Measurements from ENCODE around the gene ARFGAP2. TPM values are rescaled to one million over a fixed set of nuclear protein-coding genes. Genes with fewer than 3 reads are reported as not detected.
A peak's percentile ranks its signal among the peaks of the same experiment; 100 is the strongest.

Gene ARFGAP2
- total RNA-seq, 2 experiments from 2014 or later: 82.0 to 85.7 TPM

- Mint-ChIP-seq H3K4me1 (peaks cover 26% of the 10 kb centered on the region), H3K4me3 (no peak overlapping the region), H3K27me3 (no peaks in the 10 kb centered on the region), H3K36me3 (ENCODE audit: low read depth) (no peaks in the 10 kb centered on the region), H3K27ac (no peak overlapping the region), H3K9me3 (no peaks in the 10 kb centered on the region)
- ChIA-PET POLR2A (interaction anchor here (0.8 kb wide), 1 partner anchor 20 kb away, joined by 3 read pairs; no protein-coding TSS in a partner anchor), CTCF (interaction anchor here (0.6 to 2.9 kb wide), 32 partner anchors 8 to 675 kb away, joined by 3 to 23 read pairs (median 4); partner anchors contain the start of genes CSTPP1 and DDB2)
- peak; percentile 57 for DNase-seq
These were observed 23.4 kb downstream of the ARFGAP2 start for GRCh38 chr11:47152953-47153950.

- Mint-ChIP-seq H3K4me3 (no peak overlapping the region), H3K36me3 (ENCODE audit: low read depth) (no peaks in the 10 kb centered on the region), H3K9me3 (no peaks in the 10 kb centered on the region), H3K4me1 (peaks cover 26% of the 10 kb centered on the region), H3K27me3 (no peaks in the 10 kb centered on the region), H3K27ac (no peak overlapping the region)
- CTCF ChIA-PET: interaction anchor here (0.6 to 2.9 kb wide), 24 partner anchors 9 to 662 kb away, joined by 3 to 23 read pairs (median 6); partner anchors contain the start of genes CSTPP1 and DDB2
- DNase-seq: no peak
- POLR2A ChIA-PET: interaction anchor here (0.8 kb wide), 1 partner anchor 20 kb away, joined by 3 read pairs; no protein-coding TSS in a partner anchor
These were observed 24.3 kb downstream of the ARFGAP2 start for GRCh38 chr11:47152126-47152952.

- H3K36me3 Mint-ChIP-seq (ENCODE audit: low read depth): no peaks in the 10 kb centered on the region
- H3K9me3 Mint-ChIP-seq: no peaks in the 10 kb centered on the region
- H3K4me1 Mint-ChIP-seq: peaks cover 14% of the 10 kb centered on the region
- no peak for DNase-seq
- ChIA-PET POLR2A (interaction anchor here (1.0 kb wide), 1 partner anchor 11 kb away, joined by 3 read pairs; no protein-coding TSS in a partner anchor), CTCF (interaction anchor here (1.4 kb wide), 1 partner anchor 13 kb away, joined by 6 read pairs; no protein-coding TSS in a partner anchor)
- H3K4me3 Mint-ChIP-seq: no peak overlapping the region
- no peaks in the 10 kb centered on the region for H3K27me3 Mint-ChIP-seq
- H3K27ac Mint-ChIP-seq: no peak overlapping the region
These were observed 26.9 kb downstream of the ARFGAP2 start for GRCh38 chr11:47149782-47150181.

- Mint-ChIP-seq H3K27ac (no peak overlapping the region), H3K4me3 (no peak overlapping the region), H3K4me1 (peaks cover 7% of the 10 kb centered on the region), H3K27me3 (no peaks in the 10 kb centered on the region), H3K9me3 (no peaks in the 10 kb centered on the region), H3K36me3 (ENCODE audit: low read depth) (no peaks in the 10 kb centered on the region)
- POLR2A ChIA-PET: no interaction called here
- CTCF ChIA-PET: interaction anchor here (1.4 kb wide), 1 partner anchor 14 kb away, joined by 6 read pairs; no protein-coding TSS in a partner anchor
- DNase-seq: no peak
These were observed 27.7 kb downstream of the ARFGAP2 start for GRCh38 chr11:47148903-47149531.

GRCh38 chr11:47148270-47148669, 28.4 kb downstream of the ARFGAP2 start:
- no peak for DNase-seq
- H3K4me1 Mint-ChIP-seq: peaks cover 2% of the 10 kb centered on the region
- no peaks in the 10 kb centered on the region for H3K36me3 Mint-ChIP-seq (ENCODE audit: low read depth)
- H3K9me3 Mint-ChIP-seq: no peaks in the 10 kb centered on the region
- no peaks in the 10 kb centered on the region for H3K27me3 Mint-ChIP-seq
- POLR2A ChIA-PET: no interaction called here
- CTCF ChIA-PET: no interaction called here
- no peak overlapping the region for H3K27ac Mint-ChIP-seq
- no peak overlapping the region for H3K4me3 Mint-ChIP-seq

GRCh38 chr11:47147681-47148080, 29.0 kb downstream of the ARFGAP2 start:
- Mint-ChIP-seq H3K27ac (no peak overlapping the region), H3K4me3 (no peak overlapping the region), H3K36me3 (ENCODE audit: low read depth) (no peaks in the 10 kb centered on the region)

GRCh38 chr11:47147250-47147649, 29.4 kb downstream of the ARFGAP2 start:
- CTCF ChIA-PET: no interaction called here
- H3K4me3 Mint-ChIP-seq: no peak overlapping the region
- H3K9me3 Mint-ChIP-seq: no peaks in the 10 kb centered on the region
- H3K27me3 Mint-ChIP-seq: no peaks in the 10 kb centered on the region
- H3K4me1 Mint-ChIP-seq: no peaks in the 10 kb centered on the region
- no peaks in the 10 kb centered on the region for H3K36me3 Mint-ChIP-seq (ENCODE audit: low read depth)
- no peak for DNase-seq
- POLR2A ChIA-PET: no interaction called here
- no peak overlapping the region for H3K27ac Mint-ChIP-seq

More at GRCh38 chr11:47147681-47148080, 29.0 kb downstream of the ARFGAP2 start:
- Mint-ChIP-seq H3K4me1 (no peaks in the 10 kb centered on the region), H3K9me3 (no peaks in the 10 kb centered on the region), H3K27me3 (no peaks in the 10 kb centered on the region)
- POLR2A ChIA-PET: no interaction called here
- CTCF ChIA-PET: no interaction called here
- no peak for DNase-seq

- Mint-ChIP-seq H3K4me1 (no peaks in the 10 kb centered on the region), H3K27ac (no peak overlapping the region), H3K9me3 (no peaks in the 10 kb centered on the region), H3K36me3 (ENCODE audit: low read depth) (no peaks in the 10 kb centered on the region), H3K27me3 (no peaks in the 10 kb centered on the region), H3K4me3 (no peak overlapping the region)
- DNase-seq: no peak
- CTCF ChIA-PET: interaction anchor here (0.9 to 2.1 kb wide), 2 partner anchors 9 to 10 kb away, joined by 3 to 6 read pairs; no protein-coding TSS in a partner anchor
- POLR2A ChIA-PET: no interaction called here
These were observed 32.1 kb downstream of the ARFGAP2 start for GRCh38 chr11:47144541-47144940.

- H3K27ac Mint-ChIP-seq: no peak overlapping the region
- no peak for DNase-seq
- H3K27me3 Mint-ChIP-seq: no peaks in the 10 kb centered on the region
- no peaks in the 10 kb centered on the region for H3K9me3 Mint-ChIP-seq
- ChIA-PET CTCF (interaction anchor here (2.1 kb wide), 1 partner anchor 10 kb away, joined by 6 read pairs; no protein-coding TSS in a partner anchor), POLR2A (no interaction called here)
- H3K4me3 Mint-ChIP-seq: no peak overlapping the region
- peaks cover 4% of the 10 kb centered on the region for H3K4me1 Mint-ChIP-seq
- H3K36me3 Mint-ChIP-seq (ENCODE audit: low read depth): peaks cover 2% of the 10 kb centered on the region
These were observed 33.4 kb downstream of the ARFGAP2 start for GRCh38 chr11:47143322-47143721.

- ChIA-PET CTCF (interaction anchor here (1.5 to 2.1 kb wide), 2 partner anchors 13 to 15 kb away, joined by 3 to 8 read pairs; no protein-coding TSS in a partner anchor), POLR2A (interaction anchor here (1.0 kb wide), 1 partner anchor 94 kb away, joined by 3 read pairs; no protein-coding TSS in a partner anchor)
- H3K4me3 Mint-ChIP-seq: no peak overlapping the region
- H3K27ac Mint-ChIP-seq: no peak overlapping the region
- peaks cover 6% of the 10 kb centered on the region for H3K36me3 Mint-ChIP-seq (ENCODE audit: low read depth)
- DNase-seq: no peak
- H3K9me3 Mint-ChIP-seq: no peaks in the 10 kb centered on the region
- H3K4me1 Mint-ChIP-seq: peaks cover 4% of the 10 kb centered on the region
- no peaks in the 10 kb centered on the region for H3K27me3 Mint-ChIP-seq
These were observed 36.8 kb downstream of the ARFGAP2 start for GRCh38 chr11:47139878-47140277.

GRCh38 chr11:47137476-47137875, 39.2 kb downstream of the ARFGAP2 start:
- peaks cover 6% of the 10 kb centered on the region for H3K36me3 Mint-ChIP-seq (ENCODE audit: low read depth)
- H3K27me3 Mint-ChIP-seq: no peaks in the 10 kb centered on the region
- peaks cover 4% of the 10 kb centered on the region for H3K4me1 Mint-ChIP-seq
- POLR2A ChIA-PET: no interaction called here
- CTCF ChIA-PET: no interaction called here
- no peaks in the 10 kb centered on the region for H3K9me3 Mint-ChIP-seq
- no peak overlapping the region for H3K27ac Mint-ChIP-seq
- DNase-seq: no peak
- H3K4me3 Mint-ChIP-seq: no peak overlapping the region

- ChIA-PET POLR2A (no interaction called here), CTCF (no interaction called here)
- no peaks in the 10 kb centered on the region for H3K9me3 Mint-ChIP-seq
- H3K27ac Mint-ChIP-seq: no peak overlapping the region
- DNase-seq: no peak
- H3K27me3 Mint-ChIP-seq: no peaks in the 10 kb centered on the region
- H3K4me1 Mint-ChIP-seq: peaks cover 4% of the 10 kb centered on the region
- peaks cover 6% of the 10 kb centered on the region for H3K36me3 Mint-ChIP-seq (ENCODE audit: low read depth)
- no peak overlapping the region for H3K4me3 Mint-ChIP-seq
These were observed 39.8 kb downstream of the ARFGAP2 start for GRCh38 chr11:47136921-47137320.
